ENCODE data around the gene WDFY1. TPM values are rescaled to one million over a fixed set of nuclear protein-coding genes. Genes with fewer than 3 reads are reported as not detected.

The WDFY1 gene
- total RNA-seq, 1 experiment from 2014 or later, result 145 TPM

GRCh38 chr2:223932816-223933800 lies 12.0 kb downstream of the WDFY1 start:
- peaks cover 12% of the 10 kb centered on the region; the same call in 1 of the 2 replicates for H3K36me3 ChIP-seq
- H3K4me1 ChIP-seq (replicated peaks), result peaks cover 66% of the 10 kb centered on the region
- H3K27me3 ChIP-seq (replicated peaks), result no peaks in the 10 kb centered on the region
- no peaks in the 10 kb centered on the region for H3K9me3 ChIP-seq (replicated peaks)
- no peak overlapping the region for H3K4me3 ChIP-seq
- H3K27ac ChIP-seq, result peak overlapping the region; percentile 16
- DNase-seq (ENCODE audit: low read depth in 1 of 2, low spot score in 2 of 2), result no peak

DNA sequence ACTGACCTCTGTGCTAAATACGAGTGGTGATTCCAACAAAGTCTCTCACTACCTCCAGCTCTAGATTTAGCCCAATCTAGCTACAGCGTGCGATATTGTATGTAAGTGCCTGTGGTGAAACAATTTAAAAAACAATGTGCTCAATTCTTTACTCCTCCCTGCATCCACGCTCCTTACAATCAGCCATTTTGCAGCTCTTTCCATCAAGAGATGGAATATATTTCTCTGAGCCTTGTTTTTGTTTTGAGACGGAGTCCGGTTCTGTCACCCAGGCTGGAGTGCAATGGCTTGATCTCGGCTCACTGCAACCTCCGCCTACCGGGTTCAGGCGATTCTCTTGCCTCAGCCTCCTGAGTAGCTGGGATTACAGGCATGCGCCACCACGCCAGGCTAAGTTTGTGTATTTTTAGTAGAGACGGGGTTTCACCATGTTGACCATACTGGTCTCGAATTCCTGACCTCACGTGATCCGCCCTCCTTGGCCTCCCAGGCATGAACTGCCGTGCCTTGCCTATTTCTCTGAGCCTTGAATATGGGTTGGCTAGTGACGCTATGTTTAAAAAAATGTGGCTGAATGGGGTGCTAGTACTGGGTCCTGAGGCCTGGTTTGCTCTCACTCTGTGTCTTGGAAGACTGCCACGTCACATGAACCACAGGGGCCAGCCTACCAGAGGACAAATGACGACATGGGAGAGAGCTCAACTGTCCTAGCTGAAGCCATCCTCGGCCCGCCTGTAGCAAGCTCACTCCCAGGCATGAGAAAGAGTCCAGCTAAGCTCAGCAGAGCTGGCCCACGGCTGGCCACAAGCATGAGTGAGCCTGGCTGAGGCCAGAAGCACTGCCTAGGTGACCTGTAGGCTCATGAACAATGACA lies 14.8 kb downstream of the WDFY1 start:
- peaks cover 10% of the 10 kb centered on the region for H3K9me3 ChIP-seq (replicated peaks)
- H3K27ac ChIP-seq, result no peak overlapping the region; the same call in 1 of the 2 replicates
- H3K27me3 ChIP-seq (replicated peaks), result no peaks in the 10 kb centered on the region
- peaks cover 40% of the 10 kb centered on the region for H3K4me1 ChIP-seq (replicated peaks)
- no peak for DNase-seq (ENCODE audit: low read depth in 1 of 2, low spot score in 2 of 2)
- no peak overlapping the region for H3K4me3 ChIP-seq
- H3K36me3 ChIP-seq, result peaks cover 33% of the 10 kb centered on the region

GRCh38 chr2:223929571-223930102 lies 15.5 kb downstream of the WDFY1 start:
- Histone ChIP-seq H3K9me3 (replicated peaks) (peaks cover 10% of the 10 kb centered on the region), H3K36me3 (peaks cover 39% of the 10 kb centered on the region), H3K27me3 (replicated peaks) (no peaks in the 10 kb centered on the region), H3K4me1 (replicated peaks) (peaks cover 34% of the 10 kb centered on the region), H3K4me3 (no peak overlapping the region), H3K27ac (no peak overlapping the region)
- DNase-seq (ENCODE audit: low read depth in 1 of 2, low spot score in 2 of 2), result no peak

DNA sequence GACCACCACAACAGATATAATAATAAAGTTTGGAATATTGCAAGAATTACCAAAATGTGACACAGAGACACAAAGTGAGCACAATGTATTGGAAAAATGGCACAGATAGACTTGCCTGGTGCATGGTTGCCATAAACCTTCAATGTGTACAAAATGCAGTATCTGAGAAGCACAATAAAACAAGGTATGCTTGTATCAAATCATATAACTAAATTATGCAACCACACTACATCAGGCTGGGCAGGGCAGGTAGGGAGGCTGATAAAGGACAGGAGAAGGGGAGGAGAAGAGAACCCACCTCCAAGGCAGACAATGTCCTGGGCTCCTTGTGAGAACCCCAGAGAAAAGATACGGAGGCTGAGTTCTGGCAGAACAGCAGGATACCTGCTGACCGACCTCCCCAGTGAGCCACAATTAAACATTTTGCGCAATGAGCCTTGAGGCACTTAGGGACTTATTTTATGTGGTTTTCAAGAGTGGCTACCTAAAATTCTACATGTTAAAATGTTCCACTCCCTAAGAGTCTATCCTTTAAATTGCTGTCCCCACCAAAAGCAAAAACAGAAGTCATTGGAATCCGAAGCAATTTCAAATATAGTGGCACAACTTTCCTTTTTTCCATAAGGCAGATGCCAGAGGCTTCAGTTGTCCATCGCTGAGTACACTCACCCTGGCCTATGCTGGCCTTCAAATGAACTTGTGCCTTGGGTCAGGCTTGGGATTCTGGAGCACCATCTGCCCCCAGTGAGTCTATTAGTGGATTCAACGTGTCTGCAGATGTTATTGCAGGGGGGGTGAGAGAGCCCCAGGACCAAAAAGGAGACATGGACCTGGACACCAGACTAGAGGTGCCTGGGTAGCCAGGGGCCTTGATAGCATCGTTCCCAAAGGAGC lies 16.8 kb downstream of the WDFY1 start:
- Histone ChIP-seq H3K9me3 (replicated peaks) (peaks cover 10% of the 10 kb centered on the region), H3K36me3 (peaks cover 46% of the 10 kb centered on the region), H3K4me1 (replicated peaks) (peaks cover 29% of the 10 kb centered on the region)

GRCh38 chr2:223925106-223925505 lies 20.0 kb downstream of the WDFY1 start:
- Histone ChIP-seq H3K4me3 (no peak overlapping the region), H3K4me1 (replicated peaks) (peaks cover 23% of the 10 kb centered on the region)
- no peak for DNase-seq (ENCODE audit: low read depth in 1 of 2, low spot score in 2 of 2)

More for the DNA sequence above, 16.8 kb downstream of the WDFY1 start:
- Histone ChIP-seq H3K27me3 (replicated peaks) (no peaks in the 10 kb centered on the region), H3K27ac (no peak overlapping the region), H3K4me3 (no peak overlapping the region)
- no peak for DNase-seq (ENCODE audit: low read depth in 1 of 2, low spot score in 2 of 2)

GRCh38 chr2:223923976-223924375 lies 21.2 kb downstream of the WDFY1 start:
- no peak for DNase-seq (ENCODE audit: low read depth in 1 of 2, low spot score in 2 of 2)
- Histone ChIP-seq H3K4me1 (replicated peaks) (peaks cover 29% of the 10 kb centered on the region), H3K36me3 (peaks cover 70% of the 10 kb centered on the region), H3K9me3 (replicated peaks) (peaks cover 10% of the 10 kb centered on the region), H3K27me3 (replicated peaks) (no peaks in the 10 kb centered on the region), H3K27ac (no peak overlapping the region), H3K4me3 (no peak overlapping the region)

More at GRCh38 chr2:223925106-223925505, 20.0 kb downstream of the WDFY1 start:
- Histone ChIP-seq H3K27me3 (replicated peaks) (no peaks in the 10 kb centered on the region), H3K27ac (no peak overlapping the region), H3K36me3 (peaks cover 67% of the 10 kb centered on the region), H3K9me3 (replicated peaks) (peaks cover 10% of the 10 kb centered on the region)

GRCh38 chr2:223922308-223922707 lies 22.8 kb downstream of the WDFY1 start:
- DNase-seq (ENCODE audit: low read depth in 1 of 2, low spot score in 2 of 2), result no peak
- no peak overlapping the region for H3K27ac ChIP-seq
- H3K4me1 ChIP-seq (replicated peaks), result peaks cover 31% of the 10 kb centered on the region
- H3K4me3 ChIP-seq, result no peak overlapping the region
- H3K36me3 ChIP-seq, result peaks cover 79% of the 10 kb centered on the region
- no peaks in the 10 kb centered on the region for H3K27me3 ChIP-seq (replicated peaks)
- peaks cover 8% of the 10 kb centered on the region for H3K9me3 ChIP-seq (replicated peaks)

DNA sequence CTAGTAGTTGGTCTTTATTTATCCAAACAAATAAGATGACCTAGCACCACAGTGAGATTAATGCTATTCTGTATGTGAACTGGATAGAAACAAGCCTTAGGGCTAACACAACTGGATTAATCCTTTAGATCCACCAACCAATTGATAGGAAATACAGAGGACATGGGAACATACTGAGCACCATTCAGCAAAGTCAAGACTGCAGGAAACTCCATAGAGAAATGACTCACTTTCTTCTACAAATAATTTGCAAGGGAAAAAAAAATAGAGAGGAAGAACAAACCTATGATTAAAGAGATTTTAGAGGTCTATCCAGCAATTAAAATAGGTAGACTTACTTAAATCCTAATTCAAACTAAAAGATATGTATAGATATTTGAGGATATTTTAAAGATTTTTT lies 23.9 kb downstream of the WDFY1 start:
- Histone ChIP-seq H3K27me3 (replicated peaks) (no peaks in the 10 kb centered on the region), H3K9me3 (replicated peaks) (no peaks in the 10 kb centered on the region), H3K27ac (no peak overlapping the region), H3K4me1 (replicated peaks) (peaks cover 31% of the 10 kb centered on the region), H3K36me3 (peaks cover 79% of the 10 kb centered on the region), H3K4me3 (no peak overlapping the region)
- no peak for DNase-seq (ENCODE audit: low read depth in 1 of 2, low spot score in 2 of 2)

GRCh38 chr2:223920109-223920508 lies 25.0 kb downstream of the WDFY1 start:
- Histone ChIP-seq H3K27ac (no peak overlapping the region), H3K4me1 (replicated peaks) (peaks cover 31% of the 10 kb centered on the region), H3K4me3 (no peak overlapping the region), H3K27me3 (replicated peaks) (no peaks in the 10 kb centered on the region), H3K9me3 (replicated peaks) (no peaks in the 10 kb centered on the region), H3K36me3 (peaks cover 79% of the 10 kb centered on the region)
- no peak for DNase-seq (ENCODE audit: low read depth in 1 of 2, low spot score in 2 of 2)

DNA sequence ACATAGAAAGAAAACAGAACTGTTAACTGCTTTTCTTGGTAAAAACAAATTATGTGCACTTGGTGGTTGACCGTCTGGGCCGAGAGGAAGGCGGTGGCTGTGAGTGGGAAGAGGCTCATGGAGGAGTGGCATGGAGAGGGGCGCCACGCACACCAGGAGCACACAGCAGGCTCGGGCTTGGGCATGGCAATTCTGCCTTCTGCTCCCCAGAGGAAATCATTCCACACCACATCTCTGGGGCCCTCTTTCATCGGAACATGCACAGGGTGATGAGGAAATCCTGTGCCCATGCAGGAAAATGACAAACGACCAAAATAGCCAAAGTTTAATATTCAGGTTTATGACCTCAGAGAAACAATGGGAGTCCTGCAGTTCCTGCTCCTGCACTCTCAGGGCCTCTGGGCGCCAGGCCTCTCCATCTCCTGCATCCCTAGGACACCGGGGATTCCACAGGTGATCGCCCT lies 26.4 kb downstream of the WDFY1 start:
- Histone ChIP-seq H3K36me3 (peaks cover 80% of the 10 kb centered on the region), H3K9me3 (replicated peaks) (no peaks in the 10 kb centered on the region), H3K27me3 (replicated peaks) (no peaks in the 10 kb centered on the region), H3K4me3 (no peak overlapping the region), H3K27ac (no peak overlapping the region), H3K4me1 (replicated peaks) (peaks cover 25% of the 10 kb centered on the region)
- no peak for DNase-seq (ENCODE audit: low read depth in 1 of 2, low spot score in 2 of 2)

- peaks cover 12% of the 10 kb centered on the region for H3K4me1 ChIP-seq (replicated peaks)
- peaks cover 83% of the 10 kb centered on the region for H3K36me3 ChIP-seq
- no peak overlapping the region for H3K4me3 ChIP-seq
- no peaks in the 10 kb centered on the region for H3K9me3 ChIP-seq (replicated peaks)
- no peak for DNase-seq (ENCODE audit: low read depth in 1 of 2, low spot score in 2 of 2)
- no peak overlapping the region for H3K27ac ChIP-seq
- H3K27me3 ChIP-seq (replicated peaks), result no peaks in the 10 kb centered on the region
Observed at GRCh38 chr2:223916181-223916920, 28.8 kb downstream of the WDFY1 start.

DNA sequence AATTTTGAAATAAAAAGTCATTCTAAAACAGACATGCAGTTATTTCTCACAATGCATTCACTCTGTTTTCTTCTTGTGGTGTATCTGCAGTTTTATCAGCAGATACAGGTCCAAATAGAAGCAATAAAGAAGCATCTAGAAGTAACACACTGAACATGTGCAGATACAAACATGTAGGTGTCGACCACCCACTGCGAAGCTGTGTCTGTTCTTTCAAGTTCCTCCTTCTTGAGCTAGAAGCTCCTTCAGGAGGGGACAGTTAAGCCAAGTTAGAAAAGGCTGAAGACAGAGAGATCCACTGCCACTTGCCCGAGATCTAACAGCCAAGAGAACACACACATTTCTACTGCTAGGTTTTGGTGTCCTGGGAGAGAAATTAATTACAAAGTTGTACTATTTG lies 30.1 kb downstream of the WDFY1 start:
- Histone ChIP-seq H3K27me3 (replicated peaks) (no peaks in the 10 kb centered on the region), H3K9me3 (replicated peaks) (no peaks in the 10 kb centered on the region), H3K4me3 (no peak overlapping the region), H3K27ac (no peak overlapping the region), H3K4me1 (replicated peaks) (peaks cover 12% of the 10 kb centered on the region), H3K36me3 (peaks cover 80% of the 10 kb centered on the region)
- no peak for DNase-seq (ENCODE audit: low read depth in 1 of 2, low spot score in 2 of 2)

Measured in SJSA1 (cell line).